CD14-positive monocyte (primary cell): Measurements from ENCODE around the gene SMARCD1. TPM values are rescaled to one million over a fixed set of nuclear protein-coding genes. Genes with fewer than 3 reads are reported as not detected.

Source experiments
- DNase-seq, 3 donors: peaks; one replicate each; pipeline ENCODE4 v3.0.0-alpha.2; 2011 to 2022
- H2AFZ ChIP-seq: 2 replicates; pipeline ENCODE4 v1.6.0; 2012; ENCODE audit warnings: mild to moderate bottlenecking, low read depth, low read length, inconsistent platforms; ENCODE audit not compliant: insufficient read depth, poor library complexity, severe bottlenecking
- H3K27ac ChIP-seq, 2 donors: 1 replicate in 1 of 2; 2 replicates in 1 of 2; pipeline ENCODE4 v1.5.1; 2012 to 2013; ENCODE audit warnings: low read length in 2 of 2, control low read depth in 1 of 2, inconsistent platforms in 1 of 2, low read depth in 1 of 2, mild to moderate bottlenecking in 1 of 2
- H3K27me3 ChIP-seq, 2 donors: one replicate each; pipeline versions ENCODE4 v1.6.0 to v1.6.1; 2011 to 2013; ENCODE audit warnings: low read length in 2 of 2; ENCODE audit not compliant: control insufficient read depth in 2 of 2, insufficient read depth in 2 of 2
- H3K36me3 ChIP-seq, 2 donors: replicated peaks in 1 of 2; 1 replicate in 1 of 2; 2 replicates in 1 of 2; pipeline versions ENCODE4 v1.5.1 to v1.6.1; 2012 to 2013; ENCODE audit warnings: low read length in 2 of 2, control low read depth in 1 of 2, inconsistent platforms in 1 of 2, mild to moderate bottlenecking in 1 of 2; ENCODE audit not compliant: insufficient read depth in 2 of 2, control insufficient read depth in 1 of 2
- H3K4me1 ChIP-seq, 2 donors: 1 replicate in 1 of 2; 2 replicates in 1 of 2; pipeline versions ENCODE4 v1.5.1 to v1.6.1; 2012 to 2013; ENCODE audit warnings: low read length in 2 of 2, control low read depth in 1 of 2, inconsistent platforms in 1 of 2, mild to moderate bottlenecking in 1 of 2, moderate library complexity in 1 of 2; ENCODE audit not compliant: insufficient read depth in 2 of 2, control insufficient read depth in 1 of 2
- H3K4me2 ChIP-seq: replicated peaks from 2 replicates; pipeline ENCODE3; 2012; ENCODE audit warnings: low read length, moderate library complexity, mild to moderate bottlenecking; ENCODE audit not compliant: poor library complexity, severe bottlenecking; ENCODE audit errors: extremely low read depth
- H3K4me3 ChIP-seq, 3 experiments: fragments of 200-600 bp in 1 of 3; sonication (generic) in 1 of 3; replicated peaks in 1 of 3; 1 replicate in 2 of 3; 2 replicates in 1 of 3; pipeline ENCODE4 v1.5.1; 2011 to 2013; ENCODE audit warnings: low read length in 3 of 3, mild to moderate bottlenecking in 3 of 3, control low read depth in 2 of 3, low read depth in 2 of 3, inconsistent platforms in 1 of 3, moderate library complexity in 1 of 3
- H3K79me2 ChIP-seq: 2 replicates; pipeline ENCODE4 v1.6.0; 2012; ENCODE audit warnings: mild to moderate bottlenecking, control low read depth, inconsistent platforms, low read length, moderate library complexity; ENCODE audit not compliant: insufficient read depth
- H3K9ac ChIP-seq: 2 replicates; pipeline ENCODE4 v1.6.0; 2017; ENCODE audit warnings: low read length, mild to moderate bottlenecking; ENCODE audit not compliant: insufficient read depth, poor library complexity, severe bottlenecking
- H3K9me3 ChIP-seq, 2 donors: replicated peaks in 1 of 2; 1 replicate in 1 of 2; 2 replicates in 1 of 2; pipeline versions ENCODE4 v1.5.1 to v1.6.1; 2012 to 2013; ENCODE audit warnings: low read length in 2 of 2, control low read depth in 1 of 2; ENCODE audit not compliant: control insufficient read depth in 1 of 2, insufficient read depth in 1 of 2
- H4K20me1 ChIP-seq: 2 replicates; pipeline ENCODE4 v1.6.0; 2012; ENCODE audit warnings: mild to moderate bottlenecking, low read length, control low read depth, moderate library complexity; ENCODE audit not compliant: insufficient read depth
- H3K27ac Mint-ChIP-seq, 7 donors: one replicate each; pipeline ENCODE4 v1.8.0; 2020; ENCODE audit warnings: mild to moderate bottlenecking in 7 of 7, mixed read lengths in 7 of 7, moderate library complexity in 6 of 7, inconsistent platforms in 2 of 7
- H3K27me3 Mint-ChIP-seq, 3 donors: one replicate each; pipeline ENCODE4 v1.8.0; 2021 to 2022; ENCODE audit warnings: low read depth in 3 of 3, mild to moderate bottlenecking in 3 of 3, mixed read lengths in 3 of 3, moderate library complexity in 3 of 3, inconsistent platforms in 1 of 3
- H3K36me3 Mint-ChIP-seq, 2 donors: one replicate each; pipeline ENCODE4 v1.8.0; 2020; ENCODE audit warnings: mixed read lengths in 2 of 2, inconsistent platforms in 1 of 2, mild to moderate bottlenecking in 1 of 2
- H3K4me1 Mint-ChIP-seq: one replicate; pipeline ENCODE4 v1.8.0; 2020; ENCODE audit warnings: mild to moderate bottlenecking, mixed read lengths
- H3K4me3 Mint-ChIP-seq, 2 donors: one replicate each; pipeline ENCODE4 v1.8.0; 2020; ENCODE audit warnings: mild to moderate bottlenecking in 2 of 2, mixed read lengths in 2 of 2, moderate library complexity in 1 of 2
- H3K9me3 Mint-ChIP-seq, 7 donors: one replicate each; pipeline ENCODE4 v1.8.0; 2020 to 2022; ENCODE audit warnings: mixed read lengths in 7 of 7, mild to moderate bottlenecking in 6 of 7, moderate library complexity in 6 of 7, inconsistent platforms in 2 of 7
- CTCF ChIP-seq: fragments of 200-600 bp; IDR thresholded peaks from one replicate; pipeline ENCODE4 v1.8.0; 2022; ENCODE audit warnings: antibody characterized with exemption, mild to moderate bottlenecking
- WGBS: methylation state at CpG from one replicate; pipeline ENCODE4 v1.1.5; 2013; ENCODE audit warnings: missing lambda C conversion rate; ENCODE audit not compliant: insufficient coverage; 5-methylcytosine and 5-hydroxymethylcytosine counted together
- intact Hi-C, 2 donors: fragments of 100-400 bp; cut with micrococcal nuclease; formaldehyde crosslinking; loops; one replicate each; pipeline versions ENCODE4 v1.15.0 to v1.15.1; 2023
- polyA plus RNA-seq, 3 donors: library from polyadenylated mRNA; depleted of rRNA in 1 of 3; unstranded in 2 of 3; stranded (reverse) in 1 of 3; fragments of 300-500 nt in 2 of 3; fragments of >200 nt in 1 of 3; fragmentation: Illumina TruSeq in 2 of 3; gene quantifications; 1 replicate in 2 of 3; 2 replicates in 1 of 3; pipeline ENCODE4 v1.2.3, GENCODE V29; 2012 to 2021

Gene SMARCD1
- polyA plus RNA-seq, 3 donors: 3.7 to 41.9 (median 7.8) TPM

GRCh38 chr12:50039151-50039835, 45.8 kb upstream of the SMARCD1 start:
- TF ChIP-seq CTCF: peak; percentile 98
- intact Hi-C loops: loop anchor here in 1 of 2 donors (5.0 kb wide), 1 partner anchor 57 kb away; no protein-coding TSS in a partner anchor
- no peaks in the 10 kb centered on the region for H3K9me3 ChIP-seq
- no peaks in the 10 kb centered on the region for H3K36me3 Mint-ChIP-seq
- H2AFZ ChIP-seq: no peak overlapping the region
- no peaks in the 10 kb centered on the region for H3K79me2 ChIP-seq
- peaks cover 9 to 11% of the 10 kb centered on the region in 2 donors for H3K4me1 ChIP-seq
- H3K27ac Mint-ChIP-seq: peak overlapping the region in 1 of 7 donors; percentile 28
- peaks cover 5 to 20% (median 12%) of the 10 kb centered on the region in 3 donors for H3K27me3 Mint-ChIP-seq
- 0% methylated on average over 3 of the region's 9 CpGs for WGBS
- H3K4me3 Mint-ChIP-seq: no peak overlapping the region
- H3K4me3 ChIP-seq: no peak overlapping the region
- no peak overlapping the region for H3K9ac ChIP-seq
- peak; percentile 72 to 80 (median 78) for DNase-seq
- H4K20me1 ChIP-seq: no peaks in the 10 kb centered on the region
- no peaks in the 10 kb centered on the region for H3K36me3 ChIP-seq
- peaks cover 20% of the 10 kb centered on the region for H3K4me1 Mint-ChIP-seq
- no peak overlapping the region for H3K27ac ChIP-seq
- H3K27me3 ChIP-seq: no peaks in the 10 kb centered on the region
- no peaks in the 10 kb centered on the region for H3K9me3 Mint-ChIP-seq
- H3K4me2 ChIP-seq: no peak overlapping the region

DNA sequence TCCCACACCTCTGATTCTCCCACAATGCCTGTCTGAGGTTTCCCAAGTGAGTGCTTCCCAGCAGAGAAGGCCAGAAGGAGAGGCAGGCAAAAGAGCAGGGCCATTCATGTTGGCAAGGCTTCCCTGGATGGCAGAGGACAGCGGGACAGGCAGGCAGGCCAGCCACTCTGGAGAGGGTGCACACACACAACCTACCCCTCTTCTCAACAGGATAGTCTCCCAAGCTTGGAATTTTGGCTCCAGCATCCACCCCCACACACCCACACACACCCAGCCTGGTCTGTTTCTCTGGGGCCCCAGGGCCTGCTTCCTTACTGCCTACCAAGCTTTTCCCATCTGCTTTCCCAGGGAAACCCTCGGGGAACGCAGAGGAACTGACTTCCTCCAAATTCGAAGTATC, 44.5 kb upstream of the SMARCD1 start:
- no peaks in the 10 kb centered on the region for H3K27me3 ChIP-seq
- DNase-seq: no peak
- H3K4me2 ChIP-seq: no peak overlapping the region
- no peaks in the 10 kb centered on the region for H4K20me1 ChIP-seq
- peaks cover 5 to 23% (median 14%) of the 10 kb centered on the region in 3 donors for H3K27me3 Mint-ChIP-seq
- WGBS: 86% methylated on average over 3 of the region's 4 CpGs
- no peak overlapping the region for H3K4me3 ChIP-seq
- peak overlapping the region in 1 of 7 donors; percentile 10 for H3K27ac Mint-ChIP-seq
- no peaks in the 10 kb centered on the region for H3K36me3 ChIP-seq
- H3K4me1 Mint-ChIP-seq: peaks cover 16% of the 10 kb centered on the region
- no peaks in the 10 kb centered on the region for H3K36me3 Mint-ChIP-seq
- H3K9me3 Mint-ChIP-seq: peaks cover 0 to under 1% (median 0%) of the 10 kb centered on the region in 7 donors
- intact Hi-C loops: no loop called here
- H3K4me1 ChIP-seq: peaks cover 6 to 7% of the 10 kb centered on the region in 2 donors
- H3K4me3 Mint-ChIP-seq: no peak overlapping the region
- no peak overlapping the region for H2AFZ ChIP-seq
- H3K9me3 ChIP-seq: no peaks in the 10 kb centered on the region
- no peak overlapping the region for H3K27ac ChIP-seq
- TF ChIP-seq CTCF: no peak
- H3K79me2 ChIP-seq: no peaks in the 10 kb centered on the region
- H3K9ac ChIP-seq: no peak overlapping the region
